Glutamatergic neuron (in vitro differentiated cells): Measurements from ENCODE around the gene CDK14. TPM values are rescaled to one million over a fixed set of nuclear protein-coding genes. Genes with fewer than 3 reads are reported as not detected.
"Not testable (repeated sequence)": the region's sequence is repeated elsewhere in the genome, so short reads cannot be mapped to it uniquely, and the experiment has no call there.

Source experiments
- DNase-seq: peaks from one replicate; pipeline ENCODE4 v3.0.0; 2022
- H3K27ac Mint-ChIP-seq: one replicate; pipeline ENCODE4 v1.8.0; 2020; ENCODE audit warnings: mild to moderate bottlenecking, mixed read lengths, inconsistent platforms; ENCODE audit not compliant: unreplicated experiment
- H3K27me3 Mint-ChIP-seq: one replicate; pipeline ENCODE4 v1.8.0; 2020; ENCODE audit warnings: mild to moderate bottlenecking, moderate library complexity, mixed read lengths, inconsistent platforms; ENCODE audit not compliant: unreplicated experiment
- H3K36me3 Mint-ChIP-seq: one replicate; pipeline ENCODE4 v1.8.0; 2020; ENCODE audit warnings: mild to moderate bottlenecking, mixed read lengths, inconsistent platforms; ENCODE audit not compliant: unreplicated experiment
- H3K4me1 Mint-ChIP-seq: one replicate; pipeline ENCODE4 v1.8.0; 2020; ENCODE audit warnings: mild to moderate bottlenecking, low read depth, mixed read lengths, inconsistent platforms; ENCODE audit not compliant: unreplicated experiment
- H3K4me3 Mint-ChIP-seq: one replicate; pipeline ENCODE4 v1.8.0; 2020; ENCODE audit warnings: mild to moderate bottlenecking, mixed read lengths, inconsistent platforms; ENCODE audit not compliant: unreplicated experiment
- H3K9me3 Mint-ChIP-seq: one replicate; pipeline ENCODE4 v1.8.0; 2020; ENCODE audit warnings: mild to moderate bottlenecking, moderate library complexity, mixed read lengths, inconsistent platforms; ENCODE audit not compliant: unreplicated experiment
- CTCF ChIP-seq: fragments of 200-600 bp; sonication (generic); IDR thresholded peaks from one replicate; pipeline ENCODE4 v1.5.0; 2021; ENCODE audit not compliant: partially characterized antibody, unreplicated experiment
- total RNA-seq: library from RNA; stranded (reverse); fragmentation: NEBNext Ultra II Directional; extraction: Animal tissue kit (Norgen Biotek cat#: 25700); gene quantifications from one replicate; pipeline ENCODE4 v1.2.1, GENCODE V29; 2021; ENCODE audit not compliant: unreplicated experiment

The CDK14 gene
- total RNA-seq, 1 donor from 2014 or later, result 96.5 TPM

GRCh38 chr7:90752051-90752450 lies 155.9 kb downstream of the CDK14 start:
- Mint-ChIP-seq H3K4me3 (no peak overlapping the region), H3K4me1 (peaks cover 9% of the 10 kb centered on the region), H3K27ac (no peak overlapping the region), H3K36me3 (peaks cover 4% of the 10 kb centered on the region), H3K9me3 (peaks cover 3% of the 10 kb centered on the region), H3K27me3 (peaks cover 2% of the 10 kb centered on the region)
- no peak for TF ChIP-seq CTCF
- no peak for DNase-seq

- H3K9me3 Mint-ChIP-seq, result peaks cover 3% of the 10 kb centered on the region
- no peak overlapping the region for H3K27ac Mint-ChIP-seq
- no peak overlapping the region for H3K4me3 Mint-ChIP-seq
These were observed 158.9 kb downstream of the CDK14 start for GRCh38 chr7:90755041-90755440.

GRCh38 chr7:90756366-90756765 lies 160.2 kb downstream of the CDK14 start:
- peaks cover 12% of the 10 kb centered on the region for H3K4me1 Mint-ChIP-seq
- no peak overlapping the region for H3K27ac Mint-ChIP-seq
- no peak for DNase-seq
- no peak for TF ChIP-seq CTCF
- peaks cover 5% of the 10 kb centered on the region for H3K9me3 Mint-ChIP-seq
- no peak overlapping the region for H3K4me3 Mint-ChIP-seq
- H3K36me3 Mint-ChIP-seq, result peaks cover 4% of the 10 kb centered on the region
- peaks cover 2% of the 10 kb centered on the region for H3K27me3 Mint-ChIP-seq

More at GRCh38 chr7:90755041-90755440, 158.9 kb downstream of the CDK14 start:
- peaks cover 4% of the 10 kb centered on the region for H3K36me3 Mint-ChIP-seq
- no peak for TF ChIP-seq CTCF
- peaks cover 2% of the 10 kb centered on the region for H3K27me3 Mint-ChIP-seq
- DNase-seq, result no peak
- peaks cover 5% of the 10 kb centered on the region for H3K4me1 Mint-ChIP-seq

GRCh38 chr7:90757565-90757950 lies 161.4 kb downstream of the CDK14 start:
- H3K27ac Mint-ChIP-seq, H3K4me3 Mint-ChIP-seq, H3K27me3 Mint-ChIP-seq, DNase-seq, H3K9me3 Mint-ChIP-seq, H3K36me3 Mint-ChIP-seq: not testable (repeated sequence)
- H3K4me1 Mint-ChIP-seq, result peaks cover 14% of the 10 kb centered on the region

GRCh38 chr7:90758933-90759562 lies 162.9 kb downstream of the CDK14 start:
- H3K4me3 Mint-ChIP-seq, result no peak overlapping the region
- H3K9me3 Mint-ChIP-seq, result peaks cover 2% of the 10 kb centered on the region
- DNase-seq, result no peak
- no peaks in the 10 kb centered on the region for H3K27me3 Mint-ChIP-seq
- no peak for TF ChIP-seq CTCF
- H3K27ac Mint-ChIP-seq, result no peak overlapping the region
- peaks cover 14% of the 10 kb centered on the region for H3K4me1 Mint-ChIP-seq
- H3K36me3 Mint-ChIP-seq, result peaks cover 1% of the 10 kb centered on the region

- Mint-ChIP-seq H3K9me3 (peaks cover 2% of the 10 kb centered on the region), H3K27me3 (no peaks in the 10 kb centered on the region), H3K27ac (no peak overlapping the region), H3K36me3 (no peaks in the 10 kb centered on the region), H3K4me3 (no peak overlapping the region), H3K4me1 (peaks cover 18% of the 10 kb centered on the region)
- TF ChIP-seq CTCF, result no peak
- no peak for DNase-seq
These were observed 163.6 kb downstream of the CDK14 start for GRCh38 chr7:90759710-90760109.
